ENCODE measurements around the gene SEMA4F.

- TF ChIP-seq CTCF (IDR thresholded peaks at IDR 0.05) (no peak), POLR2A (IDR thresholded peaks at IDR 0.05) (no peak)
Observed at GRCh38 chr2:74693213-74693612, 39.2 kb downstream of the SEMA4F start.
